ENCODE results near the gene EXOSC7.

The EXOSC7 gene

GRCh38 chr3:44963571-44964325 lies 12.3 kb upstream of the EXOSC7 start:
- 0 out of 2 replicates have a peak, but pooled peaks cover 2% of the 10 kb centered on the region for H4K20me1 ChIP-seq (ENCODE audit: low read depth, low read length)
- H3K4me3 ChIP-seq (ENCODE audit: insufficient read depth, low read length, poor library complexity, severe bottlenecking), result no peak overlapping the region

GRCh38 chr3:44965165-44965564 lies 10.9 kb upstream of the EXOSC7 start:
- no peak overlapping the region for H3K4me3 ChIP-seq (ENCODE audit: insufficient read depth, low read length, poor library complexity, severe bottlenecking)
- H3K36me3 ChIP-seq (ENCODE audit: low read length), result no peaks in the 10 kb centered on the region
- no peaks in the 10 kb centered on the region for H3K9me3 ChIP-seq (ENCODE audit: insufficient read depth, low read length)
- H4K20me1 ChIP-seq (ENCODE audit: low read depth, low read length), result 0 out of 2 replicates have a peak, but pooled peaks cover 2% of the 10 kb centered on the region
- H3K9ac ChIP-seq (ENCODE audit: low read length), result no peak overlapping the region
- H2AFZ ChIP-seq (ENCODE audit: low read depth, low read length, severe bottlenecking), result no peak overlapping the region
- peaks cover 19% of the 10 kb centered on the region; the same call in 1 of the 2 replicates for H3K79me2 ChIP-seq (ENCODE audit: insufficient read depth, low read length)
- H3F3A ChIP-seq (ENCODE audit: insufficient read depth), result no peaks in the 10 kb centered on the region
- no peaks in the 10 kb centered on the region for H3K9me2 ChIP-seq (replicated peaks; ENCODE audit: insufficient read depth, low read length)
- H3K4me2 ChIP-seq (ENCODE audit: low read depth, low read length, poor library complexity, severe bottlenecking), result no peak overlapping the region
- H3K27me3 ChIP-seq (ENCODE audit: low read length), result no peaks in the 10 kb centered on the region
- no peak overlapping the region for H3K27ac ChIP-seq (ENCODE audit: low read depth, low read length)
- TF ChIP-seq CTCF (IDR thresholded peaks at IDR 0.05; ENCODE audit: insufficient read depth, low read length, poor library complexity, severe bottlenecking), result no peak
- TF ChIP-seq EZH2phosphoT487 (conservative IDR thresholded peaks at IDR 0.05; ENCODE audit: low read length), result no peak

More at GRCh38 chr3:44963571-44964325, 12.3 kb upstream of the EXOSC7 start:
- Histone ChIP-seq H3K36me3 (ENCODE audit: low read length) (no peaks in the 10 kb centered on the region), H3K27ac (ENCODE audit: low read depth, low read length) (no peak overlapping the region), H3K4me2 (ENCODE audit: low read depth, low read length, poor library complexity, severe bottlenecking) (no peak overlapping the region), H2AFZ (ENCODE audit: low read depth, low read length, severe bottlenecking) (no peak overlapping the region), H3K79me2 (ENCODE audit: insufficient read depth, low read length) (peaks cover 19% of the 10 kb centered on the region; the same call in 1 of the 2 replicates), H3K9me3 (ENCODE audit: insufficient read depth, low read length) (no peaks in the 10 kb centered on the region), H3F3A (ENCODE audit: insufficient read depth) (no peaks in the 10 kb centered on the region), H3K9me2 (replicated peaks; ENCODE audit: insufficient read depth, low read length) (no peaks in the 10 kb centered on the region), H3K9ac (ENCODE audit: low read length) (no peak overlapping the region), H3K27me3 (ENCODE audit: low read length) (no peaks in the 10 kb centered on the region)
- TF ChIP-seq CTCF (IDR thresholded peaks at IDR 0.05; ENCODE audit: insufficient read depth, low read length, poor library complexity, severe bottlenecking) (no peak), EZH2phosphoT487 (conservative IDR thresholded peaks at IDR 0.05; ENCODE audit: low read length) (no peak)

GRCh38 chr3:44966795-44967278 lies 9.2 kb upstream of the EXOSC7 start:
- no peaks in the 10 kb centered on the region for H3K9me3 ChIP-seq (ENCODE audit: insufficient read depth, low read length)
- H4K20me1 ChIP-seq (ENCODE audit: low read depth, low read length), result 0 out of 2 replicates have a peak, but pooled peaks cover 2% of the 10 kb centered on the region
- no peak for TF ChIP-seq EZH2phosphoT487 (conservative IDR thresholded peaks at IDR 0.05; ENCODE audit: low read length)
- no peak for TF ChIP-seq CTCF (IDR thresholded peaks at IDR 0.05; ENCODE audit: insufficient read depth, low read length, poor library complexity, severe bottlenecking)
- H3K27me3 ChIP-seq (ENCODE audit: low read length), result no peaks in the 10 kb centered on the region
- H3K9me2 ChIP-seq (replicated peaks; ENCODE audit: insufficient read depth, low read length), result no peaks in the 10 kb centered on the region
- peaks cover 16% of the 10 kb centered on the region; the same call in 1 of the 2 replicates for H3K79me2 ChIP-seq (ENCODE audit: insufficient read depth, low read length)
- H3K27ac ChIP-seq (ENCODE audit: low read depth, low read length), result no peak overlapping the region
- H3K9ac ChIP-seq (ENCODE audit: low read length), result no peak overlapping the region
- no peak overlapping the region for H3K4me2 ChIP-seq (ENCODE audit: low read depth, low read length, poor library complexity, severe bottlenecking)
- H3K4me3 ChIP-seq (ENCODE audit: insufficient read depth, low read length, poor library complexity, severe bottlenecking), result no peak overlapping the region
- no peaks in the 10 kb centered on the region for H3K36me3 ChIP-seq (ENCODE audit: low read length)
- H3F3A ChIP-seq (ENCODE audit: insufficient read depth), result no peaks in the 10 kb centered on the region
- no peak overlapping the region for H2AFZ ChIP-seq (ENCODE audit: low read depth, low read length, severe bottlenecking)

All from SU-DHL-6 (cell line).